Stimulated activated CD8-positive, alpha-beta memory T cell treated with anti-CD3 and anti-CD28 coated beads, Interleukin-4, amount 100 ng/mL, for 48 hours (primary cell): ENCODE data around the gene SMARCC1.

Experiments used
- DNase-seq: peaks from one replicate; pipeline ENCODE4 v3.0.0-alpha.2; 2020

SMARCC1 gene

DNA sequence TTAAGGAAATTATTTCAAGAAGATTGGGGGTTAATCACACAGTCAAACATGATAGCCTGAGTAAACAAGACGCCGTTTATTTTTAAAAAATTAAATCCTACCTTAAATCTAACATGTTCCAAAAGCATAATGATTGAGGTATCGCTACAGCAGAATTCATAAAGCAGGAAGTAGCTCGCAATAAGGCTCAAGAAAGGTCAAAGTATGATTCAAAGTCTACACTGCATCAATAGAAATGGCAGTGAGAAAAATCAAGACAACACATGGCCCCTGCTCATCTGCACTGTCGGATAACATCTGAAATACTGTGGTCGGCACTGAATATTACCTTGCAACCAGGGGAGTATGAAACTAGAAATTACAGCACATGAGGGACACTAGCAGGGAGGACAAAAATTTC is 93.2 kb downstream of the SMARCC1 start:
- DNase-seq: no peak

GRCh38 chr3:47685037-47685436 is 96.7 kb downstream of the SMARCC1 start:
- DNase-seq: no peak

DNA sequence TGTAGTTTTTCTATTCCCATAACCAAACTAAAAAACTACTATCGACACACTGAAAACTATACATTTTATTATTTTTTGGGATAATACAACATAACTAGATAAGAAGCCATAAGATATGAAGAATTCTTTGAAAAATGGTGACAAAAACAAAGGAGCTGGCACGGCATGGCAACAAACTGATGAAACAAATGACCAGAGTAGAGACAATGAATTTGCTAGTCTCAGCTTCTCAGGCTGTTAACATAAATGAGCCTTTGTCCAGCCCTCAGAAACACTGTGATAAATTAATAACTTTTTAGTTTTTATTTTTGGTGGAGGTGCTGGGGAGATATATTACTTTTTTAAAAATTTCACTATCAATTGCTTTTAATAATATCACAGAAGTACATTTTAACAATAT is 100.7 kb downstream of the SMARCC1 start:
- DNase-seq: no peak

GRCh38 chr3:47678446-47679338 is 103.0 kb downstream of the SMARCC1 start:
- DNase-seq: no peak

- no peak for DNase-seq
Measured at GRCh38 chr3:47669026-47669749, 112.5 kb downstream of the SMARCC1 start.

GRCh38 chr3:47666118-47666517 is 115.6 kb downstream of the SMARCC1 start:
- no peak for DNase-seq

DNA sequence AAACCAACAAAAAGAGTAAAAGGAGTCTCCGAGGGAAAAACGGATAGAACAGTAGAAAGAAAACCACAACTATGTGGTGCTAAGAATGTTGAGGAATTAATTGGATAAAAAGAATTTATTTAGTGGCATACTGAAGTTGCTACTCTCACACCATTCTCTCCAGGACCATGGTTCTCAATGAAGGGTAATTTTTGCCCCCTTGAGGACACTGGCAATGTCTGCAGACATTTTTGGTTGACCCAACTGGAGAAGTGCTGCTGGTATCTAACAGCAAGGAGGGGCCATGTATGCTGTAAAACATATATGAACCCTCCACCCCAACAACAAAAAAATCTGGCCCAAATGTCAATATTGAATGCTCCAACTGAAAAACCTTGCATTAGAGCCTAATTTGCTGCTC is 117.2 kb downstream of the SMARCC1 start:
- no peak for DNase-seq

GRCh38 chr3:47663630-47664240 is 118.0 kb downstream of the SMARCC1 start:
- DNase-seq: no peak

DNA sequence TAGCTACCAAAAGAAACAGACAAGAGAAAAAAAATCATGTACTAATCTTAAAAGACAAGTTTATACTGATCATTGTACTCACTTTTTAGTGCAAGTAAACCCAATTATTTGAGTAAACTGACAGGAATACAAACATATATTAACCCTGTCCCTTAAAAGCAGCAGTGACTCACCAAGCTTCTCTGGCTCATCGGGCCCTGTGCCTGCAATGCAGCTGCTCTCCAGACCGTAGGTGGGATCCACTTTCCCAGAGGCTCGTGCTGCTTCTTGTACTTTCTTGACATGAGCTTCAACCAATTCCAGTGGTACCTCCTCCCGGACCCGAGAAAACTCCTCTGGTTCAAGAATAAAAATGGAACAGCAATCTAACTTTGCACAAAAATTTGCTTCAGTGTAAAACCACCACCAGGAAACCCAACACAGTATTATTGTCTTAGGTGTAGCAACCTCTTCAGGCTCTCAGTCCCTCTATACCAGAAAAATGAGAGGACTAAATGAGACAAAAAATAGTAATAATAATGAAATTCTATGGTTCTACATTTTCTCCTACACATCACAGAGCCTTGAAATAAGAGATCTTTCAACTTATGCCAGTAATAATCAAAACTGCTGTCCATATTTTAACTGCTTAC is 120.5 kb downstream of the SMARCC1 start:
- DNase-seq: no peak

GRCh38 chr3:47658444-47658843 is 123.2 kb downstream of the SMARCC1 start:
- DNase-seq: no peak

DNA sequence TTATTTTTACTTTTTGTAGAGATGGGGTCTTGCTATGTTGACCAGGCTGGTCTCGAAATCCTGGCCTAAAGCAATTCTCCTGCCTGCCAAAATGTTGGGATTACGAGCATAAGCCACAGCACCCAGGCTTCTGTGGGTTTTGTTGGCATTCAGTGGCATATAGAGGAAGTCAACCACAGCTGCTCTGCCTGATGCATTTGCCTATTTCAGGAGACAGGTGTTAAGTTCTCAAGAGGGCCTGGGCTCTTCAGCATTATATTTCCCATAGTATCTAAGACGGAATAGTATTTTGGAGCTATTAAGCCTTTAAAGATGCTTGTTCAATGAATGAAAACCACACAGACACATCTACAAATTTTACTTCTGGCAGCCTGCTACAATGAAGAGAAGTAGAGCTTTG is 129.6 kb downstream of the SMARCC1 start:
- no peak for DNase-seq

- no peak for DNase-seq
Measured at GRCh38 chr3:47650294-47650693, 131.4 kb downstream of the SMARCC1 start.

DNA sequence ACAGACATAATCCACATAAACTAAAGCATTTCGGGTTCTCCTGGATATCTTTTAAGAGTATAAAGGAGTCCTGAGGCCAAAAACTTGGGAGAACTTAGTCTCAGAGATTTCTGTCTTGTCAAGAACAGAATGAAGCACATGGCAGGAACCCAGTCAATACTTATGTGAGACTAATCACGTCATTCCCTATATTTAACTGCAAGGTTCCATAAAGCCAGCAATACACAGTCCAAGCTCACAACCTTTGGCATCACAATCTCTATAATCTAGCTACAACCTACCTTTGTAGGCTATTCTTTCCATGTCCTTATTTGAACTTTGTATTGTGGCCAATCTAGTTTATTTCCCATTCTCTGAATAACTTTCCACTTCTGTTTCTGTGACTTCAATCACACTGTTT is 134.1 kb downstream of the SMARCC1 start:
- DNase-seq: no peak

DNA sequence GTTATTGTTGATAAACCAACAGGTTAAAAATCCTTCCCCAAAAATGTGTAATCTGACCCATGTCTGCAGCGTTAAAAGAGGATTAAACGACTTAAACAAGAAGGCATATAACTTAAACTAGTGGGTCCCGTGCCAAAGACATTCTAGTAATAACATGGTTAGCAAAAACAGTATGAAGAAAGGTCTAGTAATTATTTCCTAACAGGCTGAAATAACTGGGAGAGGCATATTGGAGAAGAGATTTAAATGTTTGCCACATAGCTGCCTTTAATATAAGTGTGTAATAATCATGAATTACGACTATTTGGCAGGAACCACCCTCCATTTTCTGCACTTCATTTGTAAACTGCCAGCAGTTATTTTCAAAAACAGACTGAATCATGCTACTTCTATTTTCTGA is 135.3 kb downstream of the SMARCC1 start:
- DNase-seq: no peak

- no peak for DNase-seq
Measured at GRCh38 chr3:47645551-47645950, 136.1 kb downstream of the SMARCC1 start.

DNA sequence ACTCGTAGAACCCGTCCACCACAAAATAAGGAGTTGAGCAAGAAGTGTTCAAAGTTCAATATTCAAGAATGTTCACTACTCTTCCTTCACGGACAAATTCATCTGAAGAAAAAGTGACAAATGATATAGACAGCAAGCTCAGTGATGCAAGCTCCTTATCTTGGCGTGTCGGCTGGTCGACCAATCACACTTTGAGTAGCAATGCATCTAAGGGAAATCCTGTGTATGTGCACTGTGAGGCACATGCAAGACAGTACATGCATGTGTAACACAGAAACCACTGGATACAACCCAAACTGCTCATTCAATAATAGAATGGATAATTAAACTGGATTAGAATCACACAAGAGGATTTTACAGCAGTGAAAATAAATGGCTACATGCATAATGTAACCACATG is 138.6 kb downstream of the SMARCC1 start:
- no peak for DNase-seq

- DNase-seq: no peak
Measured at GRCh38 chr3:47641739-47642138, 140.0 kb downstream of the SMARCC1 start.

- no peak for DNase-seq
Measured at GRCh38 chr3:47636921-47637320, 144.8 kb downstream of the SMARCC1 start.

GRCh38 chr3:47636225-47636624 is 145.5 kb downstream of the SMARCC1 start:
- no peak for DNase-seq

- no peak for DNase-seq
Measured at GRCh38 chr3:47635536-47635935, 146.2 kb downstream of the SMARCC1 start.

DNA sequence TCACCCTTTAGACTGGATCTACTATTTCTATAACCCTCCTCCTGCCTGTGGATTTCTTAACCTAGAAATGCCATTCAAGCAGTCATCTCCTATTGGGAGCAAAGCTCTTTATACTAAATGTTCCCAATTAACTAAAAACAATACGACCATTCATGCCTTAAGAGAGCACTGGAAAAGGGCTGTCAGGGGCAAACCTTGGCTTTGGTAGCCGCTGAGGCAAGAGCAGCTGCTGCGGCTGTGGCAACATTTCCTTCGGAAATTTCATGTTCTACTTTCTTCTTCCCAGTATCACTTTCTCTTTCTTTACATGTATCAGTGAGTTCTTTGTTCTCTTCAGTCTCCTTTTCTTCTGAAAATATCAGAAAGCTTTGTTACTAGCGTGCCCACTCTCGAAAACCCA is 146.7 kb downstream of the SMARCC1 start:
- no peak for DNase-seq

DNA sequence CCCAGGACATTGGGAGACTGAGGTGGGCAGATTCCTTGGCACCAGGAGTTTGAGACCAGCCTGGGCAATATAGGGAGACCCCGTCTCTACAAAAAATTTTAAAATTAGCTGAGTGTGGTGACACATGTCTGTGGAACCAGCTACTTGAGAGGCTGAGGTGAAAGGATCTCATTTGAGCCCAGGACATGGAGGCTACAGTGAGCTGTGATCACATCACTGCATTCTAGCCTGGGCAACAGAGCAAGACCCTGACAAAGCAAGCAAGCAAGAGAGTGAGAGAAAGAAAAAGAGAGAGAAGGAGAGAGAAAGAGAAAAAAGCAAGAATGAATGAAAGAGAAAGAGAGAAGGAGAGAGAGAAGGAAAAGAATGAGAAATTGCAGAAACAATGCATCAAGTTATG is 150.9 kb downstream of the SMARCC1 start:
- no peak for DNase-seq

DNA sequence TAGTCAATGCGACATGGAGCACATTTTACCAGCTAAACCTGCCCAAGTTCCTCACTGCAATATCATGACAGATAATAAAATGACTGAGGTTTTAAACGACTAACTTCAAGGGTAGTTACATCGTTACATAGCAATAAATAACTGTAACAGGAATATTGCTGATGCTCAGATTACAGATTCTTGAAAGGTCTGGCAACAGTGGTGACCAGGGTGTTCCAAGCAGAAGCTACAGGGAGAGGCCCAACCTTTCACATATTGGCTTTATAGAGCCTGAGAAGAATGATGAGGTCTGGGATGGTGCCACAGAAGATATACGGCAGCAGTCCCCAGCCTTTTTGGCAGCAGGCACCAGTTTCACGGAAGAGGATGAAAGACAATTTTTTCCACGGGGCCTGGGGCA is 151.9 kb downstream of the SMARCC1 start:
- DNase-seq: no peak
